Measurements from ENCODE around the gene ADCY9.
"Not testable (repeated sequence)": the region's sequence is repeated elsewhere in the genome, so short reads cannot be mapped to it uniquely, and the experiment has no call there.

ADCY9 gene

DNA sequence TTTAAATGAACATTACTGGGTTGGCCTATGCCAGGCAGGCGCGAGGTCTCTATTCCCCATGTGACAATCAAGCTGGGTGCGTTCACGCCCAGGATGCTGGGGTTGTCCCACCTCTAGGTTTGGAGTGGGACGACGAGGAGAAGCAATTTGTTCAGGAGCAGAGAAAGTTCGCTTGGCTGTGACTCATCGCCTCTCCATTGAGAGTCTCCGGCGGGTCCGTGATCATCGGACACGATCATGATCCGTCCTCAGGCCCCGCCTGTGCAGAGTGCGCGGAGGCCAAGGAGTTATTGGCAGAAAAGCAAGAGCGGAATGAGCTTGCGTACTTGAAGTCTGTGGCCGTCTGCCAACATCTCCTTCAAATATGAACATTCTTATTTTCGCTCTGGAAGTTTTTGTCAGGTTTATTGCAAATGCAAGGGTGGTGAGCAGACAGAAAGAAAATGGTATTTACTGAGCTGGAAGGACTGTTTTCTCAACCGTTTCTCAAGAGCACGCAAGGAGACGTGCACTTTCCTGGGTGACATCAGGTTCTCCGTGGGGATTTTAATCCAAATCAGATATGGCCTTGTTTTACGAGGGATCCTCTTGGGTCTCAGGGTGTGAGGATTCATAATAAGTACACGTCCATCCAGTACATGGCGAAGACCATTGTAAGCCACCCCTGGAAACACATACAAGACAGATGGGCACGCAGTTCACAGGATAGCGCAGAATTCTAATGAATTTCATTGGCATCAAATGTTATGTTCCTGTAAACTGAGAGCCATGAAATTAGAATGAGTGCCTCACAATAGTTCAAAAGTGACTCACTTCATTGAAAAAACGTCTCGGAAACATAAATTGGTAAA, 165.7 kb downstream of the ADCY9 start:
- no peak for DNase-seq (ENCODE audit: low spot score)

DNA sequence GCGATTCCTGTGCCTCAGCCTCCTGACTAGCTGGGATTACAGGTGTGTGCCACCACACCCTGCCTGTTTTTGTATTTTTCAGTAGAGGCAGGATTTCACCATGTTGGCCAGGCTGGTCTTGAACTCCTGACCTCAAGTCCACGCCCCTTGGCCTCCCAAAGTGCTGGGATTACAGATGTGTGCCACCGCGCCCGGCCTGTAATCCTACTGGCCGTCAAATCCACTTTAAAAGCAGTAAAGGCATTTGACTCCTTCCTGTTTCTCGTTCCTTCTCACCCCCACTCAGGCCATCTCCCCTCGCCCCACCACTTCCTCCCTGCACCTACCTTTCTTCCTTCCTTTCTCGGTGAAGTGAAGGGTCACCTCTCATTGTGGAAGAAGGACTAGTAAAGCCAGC, 166.3 kb downstream of the ADCY9 start:
- DNase-seq (ENCODE audit: low spot score), result no peak

DNA sequence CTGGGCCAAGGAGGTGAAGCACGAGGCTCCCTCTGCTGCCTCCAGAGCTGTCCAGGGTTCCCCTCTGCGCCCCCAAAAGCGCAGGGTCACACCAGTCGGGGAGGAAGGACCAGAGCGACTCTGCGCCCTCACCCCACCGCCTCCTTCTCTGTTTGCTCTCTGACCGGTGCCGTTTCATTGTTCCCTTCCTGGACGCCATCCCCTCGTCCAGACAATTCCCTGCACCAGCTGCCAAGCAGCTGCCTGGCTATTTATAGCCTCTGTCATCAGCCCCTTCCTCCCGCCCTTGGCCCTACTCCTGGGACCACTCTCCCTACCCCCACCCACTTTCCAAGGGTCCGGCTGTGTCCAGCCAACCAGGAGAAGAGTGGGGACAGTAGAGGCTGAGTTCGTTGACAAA, 167.0 kb downstream of the ADCY9 start:
- no peak for DNase-seq (ENCODE audit: low spot score)

DNA sequence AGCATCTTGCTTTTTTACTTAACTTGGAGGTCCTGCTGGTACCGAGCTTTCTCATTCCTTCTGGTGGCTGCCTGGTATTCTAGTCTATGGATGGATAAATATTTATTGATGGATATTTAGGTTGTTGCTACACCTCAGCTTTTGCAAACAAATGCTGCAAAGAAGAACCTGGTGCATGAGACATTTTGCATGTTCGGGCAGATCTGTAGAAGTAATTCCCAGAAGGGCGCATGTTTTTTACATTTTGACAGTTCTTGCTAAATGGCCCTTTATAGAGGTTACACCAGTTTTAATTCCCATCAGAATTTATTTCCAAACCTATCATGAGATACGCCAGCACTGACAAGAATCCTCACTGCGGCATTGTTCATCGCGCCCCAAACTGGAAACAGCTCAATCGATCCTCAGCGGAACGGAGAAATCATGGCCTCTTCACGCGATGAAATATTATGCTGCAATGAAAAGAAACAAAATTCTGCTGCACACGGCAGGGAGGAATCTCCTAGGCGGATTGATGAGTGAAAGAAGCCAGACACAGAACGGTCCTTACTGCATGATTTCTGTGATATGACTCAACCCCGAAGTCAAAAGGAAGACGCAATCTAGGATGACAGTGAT, 167.8 kb downstream of the ADCY9 start:
- no peak for DNase-seq (ENCODE audit: low spot score)

DNA sequence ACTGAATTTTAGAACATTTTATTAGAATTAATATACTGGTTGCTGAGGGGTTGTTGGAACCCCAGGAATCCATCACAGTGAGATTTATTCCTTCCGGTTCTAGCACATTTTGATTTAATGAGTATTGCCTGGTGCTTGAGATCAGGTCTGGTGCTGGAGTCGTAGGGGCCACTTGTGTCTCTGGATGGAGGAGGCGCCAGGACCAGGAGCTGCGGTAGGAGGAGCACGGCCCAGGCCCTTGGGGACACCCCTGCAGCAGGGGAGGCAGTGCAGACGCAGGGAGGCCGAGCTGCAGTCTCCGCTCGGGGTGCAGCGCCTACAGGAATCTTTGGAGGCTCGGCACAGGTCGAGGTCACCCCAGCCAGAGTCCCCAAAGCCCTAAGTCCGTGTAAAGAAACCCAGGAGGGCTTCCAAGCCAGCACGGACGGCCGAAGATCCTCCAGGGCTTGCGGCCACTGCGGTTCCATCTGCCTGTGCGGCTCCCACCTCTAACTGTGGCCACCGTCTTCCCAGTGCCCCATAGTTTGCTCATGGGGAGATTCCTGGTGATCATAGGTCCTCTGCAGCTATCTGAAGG, 169.6 kb downstream of the ADCY9 start:
- DNase-seq (ENCODE audit: low spot score), result no peak

DNA sequence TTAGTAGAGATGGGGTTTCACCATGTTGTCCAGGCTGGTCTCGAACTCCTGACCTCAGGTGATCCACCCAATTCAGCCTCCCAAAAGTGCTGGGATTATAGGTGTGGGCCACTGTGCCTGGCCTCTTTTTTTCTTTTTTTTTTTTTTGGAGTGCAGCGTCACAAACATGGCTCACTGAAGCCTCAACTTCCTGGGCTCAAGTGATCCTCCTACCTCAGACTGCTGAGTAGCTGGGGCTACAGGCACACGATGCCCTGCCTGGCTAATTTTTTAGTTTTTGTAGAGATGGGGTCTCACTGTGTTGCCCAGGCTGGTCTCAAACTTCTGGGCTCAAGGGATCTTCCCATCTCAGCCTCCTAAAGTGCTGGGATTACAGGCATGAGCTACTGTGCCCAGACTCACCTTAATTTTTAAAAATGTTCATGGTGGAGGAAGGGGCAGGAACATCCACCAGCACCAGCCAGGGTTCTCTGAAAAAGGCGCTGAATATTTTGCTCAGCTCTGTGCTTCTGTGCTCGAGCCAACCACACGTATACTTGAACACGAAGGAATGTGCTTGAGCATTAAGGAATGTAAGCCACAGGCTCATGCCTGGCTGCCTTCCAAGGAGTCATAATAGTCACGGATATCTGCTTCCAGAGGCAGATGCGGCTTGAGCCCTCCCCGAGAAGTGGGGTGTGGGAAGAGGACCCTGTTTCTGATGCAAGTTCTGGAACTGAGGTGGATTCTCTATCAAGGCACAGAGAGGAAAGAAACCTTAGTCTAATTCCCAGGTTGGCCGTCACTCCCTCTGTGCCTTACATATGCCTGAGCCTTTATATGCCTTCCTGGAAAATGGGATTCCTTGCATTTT, 170.3 kb downstream of the ADCY9 start:
- no peak for DNase-seq (ENCODE audit: low spot score)

DNA sequence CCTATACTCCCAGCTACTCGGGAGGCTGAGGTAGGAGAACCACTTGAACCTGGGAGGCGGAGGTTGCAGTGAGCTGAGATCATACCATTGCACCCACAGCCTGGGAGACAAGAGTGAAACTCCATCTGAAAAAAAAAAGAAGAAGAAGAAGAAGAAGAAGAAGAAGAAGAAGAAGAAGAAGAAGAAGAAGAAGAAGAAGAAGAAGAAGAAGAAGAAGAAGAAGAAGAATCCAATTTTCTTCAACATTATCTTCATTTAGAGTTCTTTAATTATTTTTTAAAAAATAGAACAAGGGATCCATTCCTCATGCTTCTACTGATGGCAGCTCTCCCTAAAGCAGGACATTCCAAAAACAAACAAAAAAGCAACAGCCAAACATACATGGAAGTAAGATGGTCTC, 171.8 kb downstream of the ADCY9 start:
- DNase-seq (ENCODE audit: low spot score), result not testable (repeated sequence)

DNA sequence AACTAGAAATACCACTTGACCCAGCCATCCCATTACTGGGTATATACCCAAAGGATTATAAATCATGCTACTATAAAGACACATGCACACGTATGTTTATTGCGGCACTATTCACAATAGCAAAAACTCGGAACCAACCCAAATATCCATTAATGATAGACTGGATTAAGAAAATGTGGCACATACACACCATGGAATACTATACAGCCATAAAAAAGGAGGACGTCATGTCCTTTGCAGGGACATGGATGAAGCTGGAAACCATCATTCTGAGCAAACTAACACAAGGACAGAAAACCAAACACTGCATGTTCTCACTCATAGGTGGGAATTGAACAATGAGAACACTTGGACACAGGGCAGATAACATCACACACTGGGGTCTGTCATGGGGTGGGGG, 174.1 kb downstream of the ADCY9 start:
- DNase-seq (ENCODE audit: low spot score), result not testable (repeated sequence)

DNA sequence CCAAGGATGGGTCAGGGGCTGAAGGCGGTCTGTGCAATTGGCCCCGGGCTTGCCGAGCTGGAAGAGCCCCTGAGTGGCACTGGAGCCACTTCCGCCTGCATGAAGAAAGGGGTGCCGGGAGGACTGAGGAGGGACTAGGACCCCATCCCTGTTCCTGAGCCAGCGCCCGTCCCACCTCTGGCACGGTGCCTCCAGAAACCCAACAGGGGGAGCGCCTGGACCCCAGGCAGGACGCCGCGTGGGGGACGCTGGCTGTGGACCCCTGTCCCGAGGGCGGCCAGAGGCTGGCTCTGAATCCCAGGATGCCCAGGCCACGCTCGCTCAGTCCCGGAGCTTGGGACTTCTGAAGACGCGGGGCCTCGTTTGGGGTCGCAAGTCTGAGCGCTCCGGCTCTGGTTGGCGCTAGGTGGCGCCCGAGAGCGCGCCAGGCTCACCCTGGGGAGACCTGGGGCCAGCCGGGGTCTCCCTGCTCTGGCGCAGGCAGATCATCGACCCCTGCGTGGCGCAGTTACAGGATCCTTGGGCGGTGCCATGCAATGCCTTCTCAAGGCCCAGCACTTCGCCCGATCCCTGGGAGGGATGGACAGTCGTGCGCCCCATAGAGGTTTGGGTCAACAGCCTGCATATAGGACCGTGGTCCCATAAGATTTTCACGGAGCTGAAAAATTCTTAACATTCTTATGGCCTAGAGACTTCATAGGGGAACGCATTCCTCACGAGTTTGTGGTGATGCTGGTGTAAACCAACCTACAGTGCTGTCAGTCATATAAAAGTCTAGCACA, 177.2 kb downstream of the ADCY9 start:
- peak; percentile 53 for DNase-seq (ENCODE audit: low spot score)

DNA sequence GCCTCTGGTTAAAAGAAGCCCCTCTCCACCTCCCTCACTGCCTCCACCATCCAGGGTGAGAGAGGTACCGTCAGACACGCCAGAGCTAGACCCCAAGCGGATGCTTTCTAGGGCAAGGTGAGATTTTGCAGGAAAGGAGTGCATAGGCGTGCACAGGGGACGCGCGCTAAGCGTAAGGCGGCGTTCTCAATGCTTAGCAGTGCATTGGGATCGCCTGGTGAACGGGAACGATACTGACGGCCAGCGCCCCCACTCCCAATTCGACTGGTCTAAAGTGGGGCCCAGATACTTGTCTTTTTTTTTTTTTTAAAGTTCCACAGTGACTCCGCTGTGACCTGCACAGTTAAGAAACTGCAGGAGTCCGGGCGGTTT, 177.8 kb downstream of the ADCY9 start:
- no peak for DNase-seq (ENCODE audit: low spot score)

DNA sequence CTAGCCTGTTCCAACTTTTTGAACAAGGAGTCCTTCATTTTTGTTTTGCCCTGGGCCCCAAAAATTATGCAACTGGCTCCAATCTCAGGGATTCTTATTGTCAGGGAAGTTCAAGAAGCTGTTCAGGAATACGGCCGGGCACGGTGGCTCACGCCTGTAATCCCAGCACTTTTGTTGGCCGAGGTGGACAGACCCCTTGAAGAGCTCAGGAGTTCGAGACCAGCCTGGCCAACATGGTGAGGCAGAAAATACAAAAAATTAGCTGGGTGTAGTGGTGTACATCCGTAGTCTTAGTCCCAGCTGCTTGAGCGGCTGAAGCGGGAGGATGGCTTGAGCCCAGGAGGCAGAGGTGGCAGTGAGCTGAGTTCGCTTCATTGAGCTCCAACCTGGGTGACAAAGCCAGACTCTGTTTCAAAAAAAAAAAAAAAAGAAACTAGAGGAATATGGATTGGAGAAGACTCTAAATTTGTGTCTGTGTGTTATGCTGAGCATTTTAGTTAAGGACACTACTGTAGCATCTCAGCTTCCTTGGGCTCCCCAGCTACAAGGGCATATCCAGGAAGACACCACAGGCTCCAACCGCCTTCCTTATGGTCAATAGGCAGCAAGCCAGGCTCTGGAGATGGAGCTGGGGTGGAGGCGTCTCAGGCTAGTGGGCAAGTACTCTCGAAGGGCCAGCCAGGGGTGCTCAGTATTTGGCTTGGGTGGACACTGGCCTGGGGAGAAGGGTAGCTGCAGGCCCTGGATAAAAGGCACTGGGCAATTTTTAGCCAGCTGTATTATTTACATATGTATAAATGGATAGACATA, 179.0 kb downstream of the ADCY9 start:
- no peak for DNase-seq (ENCODE audit: low spot score)

DNA sequence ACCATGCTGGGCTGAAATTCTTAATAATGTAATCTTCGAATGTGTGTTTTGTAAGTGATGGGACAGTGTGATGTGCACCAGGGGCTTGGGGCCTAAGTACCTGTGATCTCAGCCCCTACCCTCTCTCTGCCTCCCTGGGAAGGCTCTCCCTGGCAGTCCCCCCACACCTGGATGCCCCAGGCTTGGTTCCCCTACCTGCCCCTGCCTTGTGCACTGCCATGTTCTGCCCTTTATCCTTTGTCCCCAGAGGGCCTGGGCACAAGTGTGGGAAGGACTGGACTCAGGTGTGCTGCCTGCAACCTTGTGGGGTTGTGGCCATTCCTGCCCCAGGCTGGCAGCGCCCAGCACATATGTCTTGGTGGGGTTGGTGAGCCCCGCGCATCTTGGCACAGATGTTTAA, 180.3 kb downstream of the ADCY9 start:
- no peak for DNase-seq (ENCODE audit: low spot score)

DNA sequence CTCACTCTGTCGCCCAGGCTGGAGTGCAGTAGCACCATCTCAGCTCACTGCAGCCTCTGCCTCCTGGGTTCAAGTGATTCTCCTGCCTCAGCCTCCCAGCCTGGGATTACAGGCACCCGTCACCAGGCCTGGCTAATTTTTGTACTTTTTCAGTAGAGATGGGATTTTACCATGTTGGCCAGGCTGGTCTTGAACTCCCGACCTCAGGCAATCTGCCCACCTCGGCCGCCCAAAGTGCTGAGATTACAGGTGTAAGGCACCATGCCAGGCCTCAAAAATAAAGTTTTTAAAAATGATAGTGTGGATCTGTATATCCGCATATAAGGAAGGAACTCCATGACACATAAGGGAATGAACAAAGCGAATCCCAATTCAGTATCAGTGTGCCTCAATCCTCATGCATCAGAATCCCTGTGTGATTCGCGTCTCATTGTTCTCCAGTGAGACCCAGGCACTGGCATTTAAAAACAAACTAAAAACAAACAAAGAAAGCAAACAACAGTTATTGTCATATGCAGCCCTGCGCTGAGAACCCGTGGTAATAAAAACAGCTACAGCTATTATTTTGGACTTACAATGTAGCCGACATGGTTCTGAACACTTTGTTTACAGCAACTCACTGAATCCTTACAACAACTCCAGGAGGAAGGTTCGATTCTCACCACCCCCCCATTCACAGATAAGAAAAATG, 181.6 kb downstream of the ADCY9 start:
- no peak for DNase-seq (ENCODE audit: low spot score)

DNA sequence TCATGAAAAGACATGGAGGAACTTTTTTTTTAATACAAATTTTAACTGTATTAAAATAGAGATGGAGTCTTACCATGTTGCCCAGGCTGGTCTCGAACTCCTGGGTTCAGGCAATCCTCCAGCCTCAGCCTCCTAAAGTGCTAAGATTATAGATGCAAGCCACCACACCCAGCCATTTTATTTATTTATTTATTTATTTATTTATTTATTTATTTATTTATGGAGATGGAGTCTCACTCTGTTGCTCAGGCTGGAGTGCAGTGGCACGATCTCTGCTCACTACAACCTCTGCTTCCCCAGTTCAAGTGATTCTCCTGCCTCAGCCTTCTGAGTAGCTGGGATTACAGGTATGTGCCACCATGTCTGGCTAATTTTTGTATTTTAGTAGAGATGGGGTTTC, 189.1 kb downstream of the ADCY9 start:
- DNase-seq (ENCODE audit: low spot score), result not testable (repeated sequence)

DNA sequence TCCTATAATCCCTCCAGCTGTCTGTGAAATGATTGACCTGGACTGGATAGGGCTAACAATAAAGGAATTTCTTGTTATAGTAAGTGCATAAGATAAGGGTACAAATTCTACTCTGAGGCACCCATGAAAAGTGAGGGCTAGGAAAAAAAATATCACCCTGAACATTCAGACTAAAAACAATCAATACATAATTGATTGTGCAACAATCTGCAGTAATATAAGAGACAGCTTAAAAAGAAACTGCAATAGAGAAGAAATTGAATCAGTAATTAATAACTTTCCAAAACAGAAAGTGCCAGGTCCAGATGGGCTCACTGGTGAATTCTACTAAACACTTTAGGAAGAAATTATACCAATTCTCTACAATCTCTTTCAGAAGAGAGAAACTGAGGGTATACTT, 191.5 kb downstream of the ADCY9 start:
- DNase-seq (ENCODE audit: low spot score), result no peak

DNA sequence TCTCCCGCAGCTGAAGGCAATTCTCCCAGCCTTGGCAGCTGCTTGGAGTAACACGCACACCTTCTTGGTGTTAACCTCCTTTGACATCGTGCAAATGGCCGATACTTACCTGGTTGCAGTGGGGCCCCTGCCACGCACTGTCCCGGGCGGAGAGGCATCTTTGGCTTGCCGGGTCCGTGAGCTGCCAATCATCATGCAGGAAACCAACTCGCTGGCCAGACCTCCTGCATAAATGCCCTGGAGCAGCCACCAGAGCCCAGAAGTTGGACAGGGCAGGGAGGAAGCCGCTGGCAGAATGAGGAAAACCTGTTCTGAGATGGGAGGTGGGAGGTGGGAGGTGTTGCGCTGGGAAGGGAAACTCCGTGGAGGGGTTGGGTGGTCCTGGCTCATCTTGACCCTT, 194.0 kb downstream of the ADCY9 start:
- DNase-seq (ENCODE audit: low spot score), result no peak

DNA sequence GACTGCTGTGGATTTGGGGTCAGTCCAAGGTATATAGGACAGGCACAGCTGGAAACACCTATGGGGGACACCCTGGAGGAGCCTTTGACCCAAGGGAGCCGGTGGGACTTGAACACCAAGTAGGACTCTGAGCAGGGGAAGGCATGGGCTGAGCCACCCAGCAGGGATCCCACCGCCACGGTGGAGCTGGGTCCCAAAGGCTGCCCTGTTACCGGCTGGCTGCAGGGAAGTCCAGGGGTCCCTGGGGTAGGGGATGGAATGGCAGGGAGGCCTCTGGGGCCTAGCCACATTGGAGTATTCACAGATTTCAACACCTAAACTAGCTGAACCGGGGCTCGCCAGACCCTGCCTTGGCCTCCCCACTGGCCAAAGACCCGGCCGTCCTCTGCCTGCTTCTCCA, 196.0 kb downstream of the ADCY9 start:
- no peak for DNase-seq (ENCODE audit: low spot score)

DNA sequence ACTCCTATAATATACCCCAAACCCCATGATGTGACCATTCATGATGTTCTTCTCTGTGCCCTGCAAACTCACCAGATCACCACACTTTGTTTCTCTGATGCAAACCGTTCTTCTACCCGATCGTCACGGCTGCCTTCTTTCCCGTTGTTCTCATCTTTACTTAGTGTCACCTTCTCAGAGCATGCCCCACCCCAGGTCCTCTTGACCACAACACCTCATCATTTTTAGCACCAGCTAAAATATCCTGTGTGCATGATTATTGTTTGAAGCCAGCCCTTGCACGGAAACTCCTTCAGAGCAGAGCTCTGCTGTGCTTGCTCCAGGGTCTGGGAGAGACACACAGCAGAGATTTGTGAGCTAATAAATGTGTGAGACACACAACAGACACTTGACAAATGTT, 196.8 kb downstream of the ADCY9 start:
- DNase-seq (ENCODE audit: low spot score), result no peak

DNA sequence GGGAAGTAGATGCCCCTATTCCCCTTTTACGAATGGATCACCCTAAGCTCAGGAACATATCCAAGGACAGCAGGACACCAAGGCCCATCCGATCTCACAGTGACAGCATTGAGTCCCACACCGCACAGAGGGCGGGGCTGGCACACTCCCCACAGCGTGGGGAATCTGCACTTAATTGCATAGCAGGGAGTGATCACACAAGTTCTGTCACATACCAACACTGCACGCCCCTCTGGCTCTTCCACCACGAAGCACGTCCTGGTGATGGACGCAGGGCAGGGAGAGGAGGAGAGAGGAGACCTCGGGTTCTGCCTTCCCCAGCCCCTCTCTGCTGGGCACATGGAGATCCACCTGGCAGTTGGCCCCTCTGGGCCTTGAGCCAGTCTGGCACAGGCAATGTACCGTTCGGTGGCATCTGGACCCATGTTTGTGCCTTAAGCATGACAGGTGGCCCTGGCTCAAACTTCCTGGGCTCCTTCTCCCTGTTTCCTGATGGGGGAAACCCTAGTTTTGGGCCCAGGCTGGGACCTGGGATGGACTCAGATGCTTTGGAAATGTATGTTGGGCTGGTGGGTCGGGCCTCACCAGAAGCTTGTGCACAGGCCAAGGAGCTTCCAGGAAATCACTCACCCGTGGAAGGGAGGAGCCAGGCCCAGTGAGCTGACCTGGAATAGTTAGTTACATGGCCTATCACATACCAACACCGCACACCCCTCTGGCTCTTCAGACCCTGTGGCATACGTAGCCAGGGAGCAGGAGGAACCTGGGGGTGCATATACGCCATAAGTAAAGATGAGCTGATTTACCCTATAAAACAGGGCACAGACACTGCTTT, 200.6 kb downstream of the ADCY9 start:
- no peak for DNase-seq (ENCODE audit: low spot score)

Measured in CD4-positive, alpha-beta T cell treated with Interleukin-2 at 100 ng/mL for 4 hours (primary cell).